Aorta (tissue), 5 donors: ENCODE results near the gene HMCN1. TPM values are rescaled to one million over a fixed set of nuclear protein-coding genes. Genes with fewer than 3 reads are reported as not detected.

Experiments
- ATAC-seq: fragments of 200-7000 bp; cut with Tn5 transposase; one replicate; pipeline ENCODE4 v1.9.1; 2022; ENCODE audit warnings: moderate library complexity; ENCODE audit not compliant: low FRiP score
- DNase-seq, 2 donors: peaks; one replicate each; pipeline ENCODE4 v3.0.0-alpha.2; 2020
- H3K27ac ChIP-seq, 2 donors: one replicate each; pipeline ENCODE4 v1.5.1; 2013; ENCODE audit warnings: low read length in 2 of 2, mild to moderate bottlenecking in 2 of 2, moderate library complexity in 2 of 2, control low read depth in 1 of 2, inconsistent platforms in 1 of 2, low read depth in 1 of 2
- H3K27me3 ChIP-seq, 2 donors: one replicate each; pipeline ENCODE4 v1.6.1; 2013; ENCODE audit warnings: control low read depth in 1 of 2, low read length in 1 of 2, mild to moderate bottlenecking in 1 of 2, moderate library complexity in 1 of 2; ENCODE audit not compliant: insufficient read depth in 2 of 2, control insufficient read depth in 1 of 2
- H3K36me3 ChIP-seq, 2 donors: one replicate each; pipeline ENCODE4 v1.6.1; 2013; ENCODE audit warnings: control low read depth in 1 of 2, low read length in 1 of 2, mild to moderate bottlenecking in 1 of 2; ENCODE audit not compliant: insufficient read depth in 2 of 2, control insufficient read depth in 1 of 2
- H3K4me1 ChIP-seq, 2 donors: one replicate each; pipeline ENCODE4 v1.6.1; 2013; ENCODE audit warnings: low read length in 2 of 2, control low read depth in 1 of 2, mild to moderate bottlenecking in 1 of 2, moderate library complexity in 1 of 2; ENCODE audit not compliant: insufficient read depth in 2 of 2, control insufficient read depth in 1 of 2
- H3K4me3 ChIP-seq, 2 donors: one replicate each; pipeline ENCODE4 v1.5.1; 2013; ENCODE audit warnings: low read length in 2 of 2, control low read depth in 1 of 2, mild to moderate bottlenecking in 1 of 2
- H3K9me3 ChIP-seq: one replicate; pipeline ENCODE4 v1.6.1; 2013; ENCODE audit warnings: mild to moderate bottlenecking, low read length; ENCODE audit not compliant: control insufficient read depth
- WGBS, 2 donors: extraction: QIAGEN DNeasy Blood & Tissue Kit; methylation state at CpG; one replicate each; pipeline ENCODE4 v1.1.7; 2013; 5-methylcytosine and 5-hydroxymethylcytosine counted together
- intact Hi-C, 2 donors: fragments of 100-400 bp; cut with DNase I; formaldehyde crosslinking; loops; one replicate each; pipeline versions ENCODE4 v1.14.2 to v1.15.0; 2022
- polyA plus RNA-seq, 2 donors: library from polyadenylated mRNA; stranded (reverse); fragments of 200-250 nt; gene quantifications; one replicate each; pipeline ENCODE4 v1.2.3, GENCODE V29; 2013
- total RNA-seq, 2 donors: library from RNA; stranded (reverse); fragmentation: NEBNext Ultra II Directional; extraction: Animal tissue kit (Norgen Biotek cat#: 25700); gene quantifications; one replicate each; pipeline ENCODE4 v1.2.1, GENCODE V29; 2021
- donor health status: healthy with polysubstance abuse.
- donor health status: Bipolar disorder and iron deficiency.
- donor health status: DM: no; HTN: no; CAD: no.
- donor health status: DM: no; HTN: no; CAD: no.
- donor health status: DM: yes; HTN: yes; CAD: no.

Gene HMCN1
- total and polyA plus RNA-seq, 4 donors: 11.3 to 93.6 (median 50.0) TPM

- ATAC-seq: no peak
- no peaks in the 10 kb centered on the region for H3K36me3 ChIP-seq
- intact Hi-C loops: no loop called here
- H3K27me3 ChIP-seq: no peaks in the 10 kb centered on the region
- no peaks in the 10 kb centered on the region for H3K9me3 ChIP-seq
- WGBS, 2 donors: 91 to 93% methylated on average over 1 of the region's 1 CpG
- no peak overlapping the region for H3K4me3 ChIP-seq
- H3K27ac ChIP-seq: no peak overlapping the region
- DNase-seq: no peak
- H3K4me1 ChIP-seq: peaks cover 0 to 2% of the 10 kb centered on the region in 2 donors
Observed at GRCh38 chr1:186073697-186074096, 339.5 kb downstream of the HMCN1 start.

- intact Hi-C loops: no loop called here
- peak; percentile 57 for ATAC-seq
- no peak overlapping the region for H3K4me3 ChIP-seq
- peaks cover 0 to 2% of the 10 kb centered on the region in 2 donors for H3K36me3 ChIP-seq
- no peaks in the 10 kb centered on the region for H3K9me3 ChIP-seq
- DNase-seq: no peak
- no peaks in the 10 kb centered on the region for H3K27me3 ChIP-seq
- 4 to 5% methylated on average over 4 of the region's 4 CpGs for WGBS, 2 donors
- H3K27ac ChIP-seq: no peak overlapping the region
- peaks cover 0 to 2% of the 10 kb centered on the region in 2 donors for H3K4me1 ChIP-seq
Observed at GRCh38 chr1:186076006-186076405, 341.8 kb downstream of the HMCN1 start.

GRCh38 chr1:186078245-186078644 is 344.1 kb downstream of the HMCN1 start:
- no peak overlapping the region for H3K4me3 ChIP-seq
- H3K4me1 ChIP-seq: peaks cover 0 to 2% of the 10 kb centered on the region in 2 donors
- ATAC-seq (no peak), DNase-seq (no peak)
- intact Hi-C loops: no loop called here
- WGBS, 2 donors: 27 to 35% methylated on average over 2 of the region's 2 CpGs
- H3K36me3 ChIP-seq: peaks cover 0 to 2% of the 10 kb centered on the region in 2 donors
- peak overlapping the region in 1 of 2 donors; percentile 57 for H3K27ac ChIP-seq
- H3K27me3 ChIP-seq: no peaks in the 10 kb centered on the region
- H3K9me3 ChIP-seq: no peaks in the 10 kb centered on the region

GRCh38 chr1:186079084-186079684 is 345.0 kb downstream of the HMCN1 start:
- Histone ChIP-seq H3K27ac (no peak overlapping the region), H3K36me3 (peaks cover 0 to 2% of the 10 kb centered on the region in 2 donors), H3K4me1 (peaks cover 0 to 2% of the 10 kb centered on the region in 2 donors), H3K4me3 (no peak overlapping the region), H3K9me3 (no peaks in the 10 kb centered on the region), H3K27me3 (no peaks in the 10 kb centered on the region)
- intact Hi-C loops: no loop called here
- DNase-seq (no peak), ATAC-seq (no peak)
- 72 to 77% methylated on average over 7 of the region's 7 CpGs for WGBS, 2 donors

- WGBS, 2 donors: 44 to 49% methylated on average over 6 of the region's 6 CpGs
- intact Hi-C loops: no loop called here
Observed at GRCh38 chr1:186082235-186082937, 348.2 kb downstream of the HMCN1 start.

GRCh38 chr1:186086583-186086982 is 352.4 kb downstream of the HMCN1 start:
- no peak for ATAC-seq
- H3K27me3 ChIP-seq: no peaks in the 10 kb centered on the region
- H3K36me3 ChIP-seq: peaks cover 5 to 8% of the 10 kb centered on the region in 2 donors
- no peak overlapping the region for H3K4me3 ChIP-seq
- H3K27ac ChIP-seq: no peak overlapping the region
- intact Hi-C loops: no loop called here
- no peak for DNase-seq
- H3K9me3 ChIP-seq: no peaks in the 10 kb centered on the region
- H3K4me1 ChIP-seq: no peaks in the 10 kb centered on the region
- WGBS, 2 donors: 96% methylated on average over 3 of the region's 3 CpGs

More at GRCh38 chr1:186082235-186082937, 348.2 kb downstream of the HMCN1 start:
- DNase-seq (peak; percentile 74 to 86), ATAC-seq (peak; percentile 40)
- H3K27me3 ChIP-seq: no peaks in the 10 kb centered on the region
- peaks cover 6% of the 10 kb centered on the region in 2 donors for H3K36me3 ChIP-seq
- H3K4me3 ChIP-seq: no peak overlapping the region
- H3K4me1 ChIP-seq: no peaks in the 10 kb centered on the region
- peak overlapping the region in 1 of 2 donors; percentile 54 for H3K27ac ChIP-seq
- H3K9me3 ChIP-seq: no peaks in the 10 kb centered on the region

GRCh38 chr1:186089940-186090339 is 355.7 kb downstream of the HMCN1 start:
- peaks cover 3 to 4% of the 10 kb centered on the region in 2 donors for H3K36me3 ChIP-seq
- H3K4me3 ChIP-seq: no peak overlapping the region
- peaks cover 0 to 3% of the 10 kb centered on the region in 2 donors for H3K4me1 ChIP-seq
- no peak for DNase-seq
- no peak overlapping the region for H3K27ac ChIP-seq
- 95 to 96% methylated on average over 4 of the region's 4 CpGs for WGBS, 2 donors
- no peaks in the 10 kb centered on the region for H3K9me3 ChIP-seq
- intact Hi-C loops: no loop called here
- no peak for ATAC-seq
- H3K27me3 ChIP-seq: no peaks in the 10 kb centered on the region

GRCh38 chr1:186091222-186091720 is 357.1 kb downstream of the HMCN1 start:
- ATAC-seq (no peak), DNase-seq (no peak)
- Histone ChIP-seq H3K27me3 (no peaks in the 10 kb centered on the region), H3K9me3 (no peaks in the 10 kb centered on the region), H3K4me3 (no peak overlapping the region), H3K36me3 (peaks cover 2 to 4% of the 10 kb centered on the region in 2 donors), H3K4me1 (peaks cover 0 to 3% of the 10 kb centered on the region in 2 donors), H3K27ac (no peak overlapping the region)
- intact Hi-C loops: no loop called here

GRCh38 chr1:186093437-186093836 is 359.2 kb downstream of the HMCN1 start:
- Histone ChIP-seq H3K4me3 (no peak overlapping the region), H3K27ac (no peak overlapping the region), H3K9me3 (no peaks in the 10 kb centered on the region), H3K36me3 (no peaks in the 10 kb centered on the region), H3K4me1 (peaks cover 0 to 3% of the 10 kb centered on the region in 2 donors), H3K27me3 (no peaks in the 10 kb centered on the region)
- no peak for DNase-seq
- intact Hi-C loops: no loop called here
- WGBS, 2 donors: 12 to 15% methylated on average over 2 of the region's 2 CpGs
- ATAC-seq: peak; percentile 52
